Progenitor cell of endocrine pancreas (in vitro differentiated cells): ENCODE data around the gene HMCN2. TPM values are rescaled to one million over a fixed set of nuclear protein-coding genes. Genes with fewer than 3 reads are reported as not detected.

ENCODE experiments used
- DNase-seq: peaks from one replicate; pipeline ENCODE4 v3.0.0; 2021; ENCODE audit warnings: low spot score; ENCODE audit not compliant: unreplicated experiment
- H3K27ac Mint-ChIP-seq: 2 replicates; pipeline ENCODE4 v1.8.0; 2021; ENCODE audit warnings: mild to moderate bottlenecking, moderate library complexity, mixed read lengths
- H3K27me3 Mint-ChIP-seq: 2 replicates; pipeline ENCODE4 v1.8.0; 2021; ENCODE audit warnings: mixed read lengths
- H3K36me3 Mint-ChIP-seq: 2 replicates; pipeline ENCODE4 v1.8.0; 2022; ENCODE audit warnings: mixed read lengths; ENCODE audit not compliant: insufficient read depth
- H3K4me1 Mint-ChIP-seq: 2 replicates; pipeline ENCODE4 v1.8.0; 2021; ENCODE audit warnings: low read depth, mixed read lengths
- H3K4me3 Mint-ChIP-seq: 2 replicates; pipeline ENCODE4 v1.8.0; 2021; ENCODE audit warnings: low read depth, mild to moderate bottlenecking, moderate library complexity, mixed read lengths
- H3K9me3 Mint-ChIP-seq: 2 replicates; pipeline ENCODE4 v1.8.0; 2021; ENCODE audit warnings: low read depth, mixed read lengths
- total RNA-seq: library from RNA; stranded (reverse); gene quantifications from 2 replicates; pipeline ENCODE4 v1.2.1, GENCODE V29; 2021
- TF ChIP-seq, protein P1 (sequence below): fragments of 200-600 bp; sonication (generic); IDR thresholded peaks from one replicate; pipeline ENCODE4 v1.5.0; 2021; ENCODE audit warnings: antibody characterized with exemption, mild to moderate bottlenecking; ENCODE audit not compliant: unreplicated experiment

Gene HMCN2
- total RNA-seq, 1 donor from 2014 or later, result 0.26 TPM

- TF ChIP-seq, protein P1, sequence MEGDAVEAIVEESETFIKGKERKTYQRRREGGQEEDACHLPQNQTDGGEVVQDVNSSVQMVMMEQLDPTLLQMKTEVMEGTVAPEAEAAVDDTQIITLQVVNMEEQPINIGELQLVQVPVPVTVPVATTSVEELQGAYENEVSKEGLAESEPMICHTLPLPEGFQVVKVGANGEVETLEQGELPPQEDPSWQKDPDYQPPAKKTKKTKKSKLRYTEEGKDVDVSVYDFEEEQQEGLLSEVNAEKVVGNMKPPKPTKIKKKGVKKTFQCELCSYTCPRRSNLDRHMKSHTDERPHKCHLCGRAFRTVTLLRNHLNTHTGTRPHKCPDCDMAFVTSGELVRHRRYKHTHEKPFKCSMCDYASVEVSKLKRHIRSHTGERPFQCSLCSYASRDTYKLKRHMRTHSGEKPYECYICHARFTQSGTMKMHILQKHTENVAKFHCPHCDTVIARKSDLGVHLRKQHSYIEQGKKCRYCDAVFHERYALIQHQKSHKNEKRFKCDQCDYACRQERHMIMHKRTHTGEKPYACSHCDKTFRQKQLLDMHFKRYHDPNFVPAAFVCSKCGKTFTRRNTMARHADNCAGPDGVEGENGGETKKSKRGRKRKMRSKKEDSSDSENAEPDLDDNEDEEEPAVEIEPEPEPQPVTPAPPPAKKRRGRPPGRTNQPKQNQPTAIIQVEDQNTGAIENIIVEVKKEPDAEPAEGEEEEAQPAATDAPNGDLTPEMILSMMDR, result no peak
- Mint-ChIP-seq H3K4me3 (no peak overlapping the region), H3K36me3 (no peaks in the 10 kb centered on the region), H3K9me3 (no peaks in the 10 kb centered on the region), H3K27ac (no peak overlapping the region), H3K27me3 (peaks cover 10% of the 10 kb centered on the region), H3K4me1 (no peaks in the 10 kb centered on the region)
- DNase-seq, result no peak
These were observed 41.5 kb downstream of the HMCN2 start for GRCh38 chr9:130306823-130307666.

- H3K36me3 Mint-ChIP-seq, result no peaks in the 10 kb centered on the region
- H3K4me1 Mint-ChIP-seq, result no peaks in the 10 kb centered on the region
- TF ChIP-seq, protein P1, result no peak
- no peak overlapping the region for H3K27ac Mint-ChIP-seq
- no peaks in the 10 kb centered on the region for H3K9me3 Mint-ChIP-seq
- H3K4me3 Mint-ChIP-seq, result no peak overlapping the region
- H3K27me3 Mint-ChIP-seq, result peaks cover 10% of the 10 kb centered on the region
- no peak for DNase-seq
These were observed 42.0 kb downstream of the HMCN2 start for GRCh38 chr9:130307667-130307943.

GRCh38 chr9:130308081-130308571 is 42.6 kb downstream of the HMCN2 start:
- Mint-ChIP-seq H3K27me3 (peaks cover 10% of the 10 kb centered on the region), H3K36me3 (no peaks in the 10 kb centered on the region)

DNA sequence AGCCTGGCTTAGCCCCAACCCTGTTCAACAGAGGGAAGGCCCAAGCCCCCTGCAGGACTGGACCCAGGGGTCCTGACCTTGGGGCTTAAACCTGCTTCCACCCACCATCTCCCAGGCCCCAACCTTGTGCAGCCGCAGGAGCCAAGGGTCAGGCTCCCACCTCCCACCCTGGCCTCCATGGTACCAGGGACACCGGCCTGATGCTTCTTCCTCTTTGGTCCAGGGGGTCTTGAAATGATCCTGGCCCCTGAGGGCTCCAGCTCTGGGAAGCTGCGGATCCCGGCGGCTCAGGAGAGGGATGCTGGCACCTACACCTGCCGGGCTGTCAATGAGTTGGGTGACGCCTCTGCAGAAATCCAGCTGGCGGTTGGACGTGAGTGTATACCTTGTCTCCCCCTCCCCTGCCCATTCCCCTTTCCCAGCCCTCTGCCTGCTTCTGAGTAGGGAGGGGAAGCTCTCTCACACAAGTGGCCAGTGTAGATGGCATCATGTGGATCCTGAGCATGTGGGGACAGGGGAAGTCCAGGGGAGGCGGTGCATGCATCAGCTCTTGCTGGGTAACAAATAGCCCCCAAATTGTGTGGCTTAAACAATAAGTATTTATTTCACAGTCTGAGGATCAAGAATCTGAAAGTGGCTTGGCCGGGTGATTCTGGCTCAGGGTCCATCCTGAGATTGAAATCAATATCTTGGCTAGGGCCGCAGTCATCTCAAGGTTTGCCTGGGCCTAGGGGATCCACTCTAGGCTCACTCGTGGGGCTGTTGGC is 44.3 kb downstream of the HMCN2 start:
- Mint-ChIP-seq H3K4me1 (no peaks in the 10 kb centered on the region), H3K36me3 (no peaks in the 10 kb centered on the region), H3K27ac (no peak overlapping the region), H3K9me3 (no peaks in the 10 kb centered on the region), H3K4me3 (no peak overlapping the region), H3K27me3 (peaks cover 3% of the 10 kb centered on the region)
- no peak for DNase-seq
- TF ChIP-seq, protein P1, result no peak

More at GRCh38 chr9:130308081-130308571, 42.6 kb downstream of the HMCN2 start:
- no peaks in the 10 kb centered on the region for H3K4me1 Mint-ChIP-seq
- no peak overlapping the region for H3K4me3 Mint-ChIP-seq
- H3K27ac Mint-ChIP-seq, result no peak overlapping the region
- DNase-seq, result no peak
- TF ChIP-seq, protein P1, result no peak
- H3K9me3 Mint-ChIP-seq, result no peaks in the 10 kb centered on the region

GRCh38 chr9:130310456-130310855 is 44.9 kb downstream of the HMCN2 start:
- Mint-ChIP-seq H3K4me1 (no peaks in the 10 kb centered on the region), H3K36me3 (no peaks in the 10 kb centered on the region), H3K27ac (no peak overlapping the region), H3K27me3 (peaks cover 3% of the 10 kb centered on the region), H3K9me3 (no peaks in the 10 kb centered on the region), H3K4me3 (no peak overlapping the region)
- TF ChIP-seq, protein P1, result no peak
- no peak for DNase-seq
